Measurements from ENCODE around the gene AQP9. TPM values are rescaled to one million over a fixed set of nuclear protein-coding genes. Genes with fewer than 3 reads are reported as not detected.
A peak's percentile ranks its signal among the peaks of the same experiment; 100 is the strongest.
"Not testable (repeated sequence)": the region's sequence is repeated elsewhere in the genome, so short reads cannot be mapped to it uniquely, and the experiment has no call there.

AQP9 gene
- total RNA-seq, 6 donors from 2014 or later: 11.5 to 67.1 (median 25.5) TPM

DNA sequence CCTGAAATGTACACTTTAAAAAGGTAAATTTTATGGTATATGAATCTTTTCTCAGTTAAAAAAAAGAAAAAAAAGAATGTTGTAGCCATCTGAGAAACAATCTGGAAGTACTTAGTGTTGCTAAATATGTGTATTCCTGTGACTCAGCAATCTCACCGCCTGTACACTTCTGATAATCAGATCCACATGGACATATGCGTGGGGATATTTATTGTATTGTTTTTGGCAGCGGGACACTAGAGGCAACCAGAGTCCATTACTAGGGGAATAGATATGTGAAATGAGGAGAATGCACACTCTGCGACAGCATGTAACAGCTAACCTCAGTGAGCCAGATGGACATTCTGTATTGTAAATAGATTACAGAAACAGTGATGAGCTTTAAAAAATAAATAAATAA, 65.4 kb downstream of the AQP9 start:
- peak in 1 of 2 donors; percentile 82 for ATAC-seq (ENCODE audit: low FRiP score in 2 of 2)
- no peaks in the 10 kb centered on the region for H3K36me3 ChIP-seq
- H3K27me3 ChIP-seq: no peaks in the 10 kb centered on the region
- 42 to 55% methylated on average over 4 of the region's 4 CpGs for WGBS, 2 donors
- no peak for DNase-seq
- no peak for TF ChIP-seq POLR2AphosphoS5 (IDR thresholded peaks at IDR 0.05)
- TF ChIP-seq EP300 (IDR thresholded peaks at IDR 0.05): no peak
- no peak for TF ChIP-seq POLR2A (IDR thresholded peaks at IDR 0.05)
- TF ChIP-seq, protein P1, sequence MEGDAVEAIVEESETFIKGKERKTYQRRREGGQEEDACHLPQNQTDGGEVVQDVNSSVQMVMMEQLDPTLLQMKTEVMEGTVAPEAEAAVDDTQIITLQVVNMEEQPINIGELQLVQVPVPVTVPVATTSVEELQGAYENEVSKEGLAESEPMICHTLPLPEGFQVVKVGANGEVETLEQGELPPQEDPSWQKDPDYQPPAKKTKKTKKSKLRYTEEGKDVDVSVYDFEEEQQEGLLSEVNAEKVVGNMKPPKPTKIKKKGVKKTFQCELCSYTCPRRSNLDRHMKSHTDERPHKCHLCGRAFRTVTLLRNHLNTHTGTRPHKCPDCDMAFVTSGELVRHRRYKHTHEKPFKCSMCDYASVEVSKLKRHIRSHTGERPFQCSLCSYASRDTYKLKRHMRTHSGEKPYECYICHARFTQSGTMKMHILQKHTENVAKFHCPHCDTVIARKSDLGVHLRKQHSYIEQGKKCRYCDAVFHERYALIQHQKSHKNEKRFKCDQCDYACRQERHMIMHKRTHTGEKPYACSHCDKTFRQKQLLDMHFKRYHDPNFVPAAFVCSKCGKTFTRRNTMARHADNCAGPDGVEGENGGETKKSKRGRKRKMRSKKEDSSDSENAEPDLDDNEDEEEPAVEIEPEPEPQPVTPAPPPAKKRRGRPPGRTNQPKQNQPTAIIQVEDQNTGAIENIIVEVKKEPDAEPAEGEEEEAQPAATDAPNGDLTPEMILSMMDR (IDR thresholded peaks at IDR 0.05): no peak
- no peaks in the 10 kb centered on the region for H3K9me3 ChIP-seq
- no peak overlapping the region for H3K27ac ChIP-seq
- H3K4me1 ChIP-seq: no peaks in the 10 kb centered on the region
- no peak overlapping the region for H3K4me3 ChIP-seq

DNA sequence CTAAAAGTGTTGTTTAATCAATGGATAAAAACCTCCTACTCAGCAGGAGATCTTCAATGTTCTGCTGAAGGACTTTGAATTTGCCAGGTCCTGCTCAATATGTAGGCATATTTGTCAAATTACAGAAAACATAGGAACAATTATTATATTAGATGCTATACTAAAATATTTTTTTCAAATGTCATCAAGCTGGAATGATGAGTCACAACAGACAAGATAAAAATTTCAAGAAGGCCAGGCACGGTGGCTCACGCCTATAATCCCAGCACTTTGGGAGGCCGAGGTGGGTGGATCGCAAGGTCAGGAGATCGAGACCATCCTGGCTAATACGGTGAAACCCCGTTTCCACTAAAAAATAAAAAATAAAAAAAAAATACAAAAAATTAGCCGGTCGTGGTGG, 68.0 kb downstream of the AQP9 start:
- 89 to 98% methylated on average over 9 of the region's 9 CpGs for WGBS, 2 donors
- Histone ChIP-seq H3K36me3 (no peaks in the 10 kb centered on the region), H3K9me3 (no peaks in the 10 kb centered on the region), H3K27ac (no peak overlapping the region), H3K4me3 (no peak overlapping the region), H3K27me3 (no peaks in the 10 kb centered on the region), H3K4me1 (no peaks in the 10 kb centered on the region)
- no peak for ATAC-seq (ENCODE audit: low FRiP score in 2 of 2)
- no peak for DNase-seq
- no peak for TF ChIP-seq EP300 (IDR thresholded peaks at IDR 0.05)
- TF ChIP-seq POLR2A (IDR thresholded peaks at IDR 0.05): no peak
- TF ChIP-seq, protein P1 (IDR thresholded peaks at IDR 0.05): no peak
- no peak for TF ChIP-seq POLR2AphosphoS5 (IDR thresholded peaks at IDR 0.05)

DNA sequence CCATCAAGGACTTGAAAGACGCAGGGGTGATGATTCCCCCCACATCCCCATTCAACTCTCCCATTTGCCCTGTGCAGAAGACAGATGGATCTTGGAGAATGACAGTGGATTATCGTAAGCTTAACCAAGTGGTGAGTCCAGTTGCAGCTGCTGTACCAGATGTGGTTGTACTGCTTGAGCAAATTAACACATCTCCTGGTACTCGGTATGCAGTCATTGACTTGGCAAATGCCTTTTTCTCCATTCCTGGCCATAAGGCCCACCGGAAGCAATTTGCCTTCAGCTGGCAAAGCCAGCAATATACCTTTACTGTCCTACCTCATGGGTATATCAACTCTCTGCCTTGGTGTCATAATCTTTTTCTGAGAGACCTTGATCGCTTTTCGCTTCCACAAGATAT, 70.0 kb downstream of the AQP9 start:
- H3K27me3 ChIP-seq; H3K36me3 ChIP-seq; H3K27ac ChIP-seq; H3K4me1 ChIP-seq; H3K9me3 ChIP-seq; ATAC-seq (ENCODE audit: low FRiP score in 2 of 2); H3K4me3 ChIP-seq; DNase-seq: not testable (repeated sequence)
- WGBS, 2 donors: 98 to 100% methylated on average over 6 of the region's 6 CpGs

DNA sequence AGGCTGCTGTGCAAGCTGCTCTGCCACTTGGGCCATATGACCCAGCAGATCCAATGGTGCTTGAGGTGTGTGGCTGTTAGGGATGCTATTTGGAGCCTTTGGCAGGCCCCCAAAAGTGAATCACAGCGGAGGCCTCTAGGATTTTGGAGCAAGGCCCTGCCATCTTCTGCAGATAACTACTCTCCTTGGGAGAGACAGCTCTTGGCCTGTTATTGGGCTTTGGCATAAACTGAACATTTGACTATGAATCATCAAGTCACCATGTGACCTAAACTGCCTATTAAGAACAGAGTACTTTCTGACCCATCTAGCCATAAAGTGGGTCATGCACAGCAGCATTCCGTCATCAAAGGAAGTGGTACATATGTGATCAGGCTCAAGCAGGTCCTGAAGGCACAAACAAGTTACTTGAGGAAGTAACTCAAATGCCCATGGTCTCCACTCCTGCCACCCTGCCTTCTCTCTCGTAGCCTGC, 70.9 kb downstream of the AQP9 start:
- not testable (repeated sequence) for H3K36me3 ChIP-seq, H3K4me3 ChIP-seq, H3K9me3 ChIP-seq, H3K27me3 ChIP-seq, H3K4me1 ChIP-seq
- TF ChIP-seq EP300 (IDR thresholded peaks at IDR 0.05): peak in 1 of 4 donors; percentile 35
- peak in 1 of 2 donors; percentile 46 for DNase-seq
- ATAC-seq (ENCODE audit: low FRiP score in 2 of 2): peak in 1 of 2 donors; percentile 41
- H3K27ac ChIP-seq: peak overlapping the region in 1 of 4 donors; percentile 52
- 75 to 86% methylated on average over 2 to 3 of the region's 3 CpGs for WGBS, 2 donors

DNA sequence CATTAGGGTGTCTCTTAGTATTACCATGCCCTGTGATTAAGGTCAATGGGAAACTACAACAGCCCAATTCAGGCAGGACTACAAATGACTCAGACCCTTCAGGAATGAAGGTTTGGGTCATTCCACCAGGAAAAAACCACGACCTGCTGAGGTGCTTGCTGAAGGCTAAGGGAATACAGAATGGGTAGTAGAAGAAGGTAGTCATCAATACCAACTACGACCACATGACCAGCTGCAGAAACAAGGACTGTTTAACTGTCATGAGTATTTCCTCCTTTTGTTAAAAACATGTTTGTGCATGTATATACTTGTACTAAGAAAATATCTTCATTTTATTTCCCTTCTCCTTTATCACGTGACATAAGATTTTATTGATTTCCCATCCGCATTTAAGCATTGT, 71.8 kb downstream of the AQP9 start:
- not testable (repeated sequence) for H3K27ac ChIP-seq; H3K4me1 ChIP-seq; H3K36me3 ChIP-seq; H3K4me3 ChIP-seq; DNase-seq; ATAC-seq (ENCODE audit: low FRiP score in 2 of 2); H3K27me3 ChIP-seq; H3K9me3 ChIP-seq
- 74 to 79% methylated on average over 4 of the region's 4 CpGs for WGBS, 2 donors

DNA sequence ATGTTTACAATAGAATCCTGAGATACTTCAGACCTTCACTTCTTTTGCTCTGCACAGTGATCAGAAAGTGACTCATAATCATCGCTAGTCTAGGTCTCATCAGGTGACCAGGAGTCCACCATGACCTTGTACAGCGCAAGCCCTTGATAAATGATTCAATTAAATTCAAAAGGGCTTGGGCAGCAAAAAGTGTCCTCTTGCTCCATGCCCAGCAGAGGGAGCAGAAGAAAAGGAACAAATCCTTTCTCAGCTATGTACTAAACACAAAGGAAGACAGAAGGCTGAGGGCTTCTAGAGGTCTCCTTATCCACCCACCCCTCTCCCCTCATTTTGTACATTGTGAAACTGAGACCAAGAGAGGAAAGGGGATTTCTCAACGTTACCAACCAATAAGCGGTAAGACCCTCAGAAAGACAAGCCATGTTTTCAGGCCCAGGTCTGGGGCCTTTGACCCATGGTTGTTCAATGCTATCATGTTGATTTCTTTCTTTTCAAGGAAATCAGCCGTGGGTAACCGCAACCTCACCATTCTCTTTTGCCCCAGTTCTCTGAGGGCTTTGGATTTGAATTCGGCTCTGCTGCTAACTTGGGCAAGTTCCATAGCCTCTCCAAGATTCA, 74.8 kb downstream of the AQP9 start:
- Histone ChIP-seq H3K27ac (no peak overlapping the region), H3K4me1 (no peaks in the 10 kb centered on the region), H3K27me3 (no peaks in the 10 kb centered on the region), H3K4me3 (no peak overlapping the region), H3K36me3 (no peaks in the 10 kb centered on the region), H3K9me3 (no peaks in the 10 kb centered on the region)
- no peak for DNase-seq
- peak; percentile 49 to 53 for ATAC-seq (ENCODE audit: low FRiP score in 2 of 2)
- WGBS, 2 donors: 76 to 81% methylated on average over 7 of the region's 7 CpGs
- TF ChIP-seq POLR2A (IDR thresholded peaks at IDR 0.05) (no peak), POLR2AphosphoS5 (IDR thresholded peaks at IDR 0.05) (no peak), EP300 (IDR thresholded peaks at IDR 0.05) (no peak)
- TF ChIP-seq, protein P1 (IDR thresholded peaks at IDR 0.05): peak in 4 of 6 experiments; percentile 30 to 45 (median 36)

Measured in upper lobe of left lung (tissue), 6 donors.